HG02840 (cell line): ENCODE data around the gene ANKRD9.

ENCODE experiments used
- ATAC-seq: cut with Tn5 transposase; IDR thresholded peaks from one replicate; pipeline ENCODE4 v1.9.1; 2021; ENCODE audit warnings: mild to moderate bottlenecking, moderate library complexity, moderate number of reproducible peaks; ENCODE audit not compliant: unreplicated experiment, low FRiP score

The ANKRD9 gene

GRCh38 chr14:102481371-102481770 lies 28.2 kb downstream of the ANKRD9 start:
- no peak for ATAC-seq

GRCh38 chr14:102479777-102480176 lies 29.8 kb downstream of the ANKRD9 start:
- ATAC-seq = no peak

GRCh38 chr14:102479107-102479506 lies 30.5 kb downstream of the ANKRD9 start:
- ATAC-seq = no peak

GRCh38 chr14:102474934-102475333 lies 34.6 kb downstream of the ANKRD9 start:
- no peak for ATAC-seq

GRCh38 chr14:102473559-102473958 lies 36.0 kb downstream of the ANKRD9 start:
- ATAC-seq = no peak

GRCh38 chr14:102472791-102473150 lies 36.8 kb downstream of the ANKRD9 start:
- ATAC-seq = no peak

- ATAC-seq = no peak
Observed at GRCh38 chr14:102471921-102472790, 37.4 kb downstream of the ANKRD9 start.

- no peak for ATAC-seq
Observed at GRCh38 chr14:102469261-102469660, 40.3 kb downstream of the ANKRD9 start.

GRCh38 chr14:102464846-102465341 lies 44.7 kb downstream of the ANKRD9 start:
- ATAC-seq = no peak

GRCh38 chr14:102464006-102464405 lies 45.6 kb downstream of the ANKRD9 start:
- ATAC-seq = no peak

- no peak for ATAC-seq
Observed at GRCh38 chr14:102462391-102462790, 47.2 kb downstream of the ANKRD9 start.

- no peak for ATAC-seq
Observed at GRCh38 chr14:102461490-102462338, 47.9 kb downstream of the ANKRD9 start.

- ATAC-seq = no peak
Observed at GRCh38 chr14:102457509-102457908, 52.1 kb downstream of the ANKRD9 start.

GRCh38 chr14:102454711-102455110 lies 54.9 kb downstream of the ANKRD9 start:
- no peak for ATAC-seq

GRCh38 chr14:102452302-102452701 lies 57.3 kb downstream of the ANKRD9 start:
- no peak for ATAC-seq
